PC-3 (cell line): ENCODE measurements around the gene TEX9.

ENCODE experiments used
- CTCF ChIP-seq: fragments of 300-600 bp; sonication (generic); conservative IDR thresholded peaks from 2 replicates; pipeline ENCODE4 v1.5.1; 2017; ENCODE audit warnings: antibody characterized with exemption, low read depth, mild to moderate bottlenecking, low read length
- EZH2 ChIP-seq: fragments of 300-600 bp; sonication (generic); IDR thresholded peaks from one replicate; pipeline ENCODE4 v1.6.1; 2017; ENCODE audit warnings: antibody characterized with exemption, mild to moderate bottlenecking, low read length; ENCODE audit not compliant: unreplicated experiment
- EZH2phosphoT487 ChIP-seq: fragments of 300-600 bp; sonication (generic); IDR thresholded peaks from 2 replicates; pipeline ENCODE4 v1.6.1; 2018; ENCODE audit warnings: mild to moderate bottlenecking, antibody characterized with exemption, low read length, borderline replicate concordance

DNA sequence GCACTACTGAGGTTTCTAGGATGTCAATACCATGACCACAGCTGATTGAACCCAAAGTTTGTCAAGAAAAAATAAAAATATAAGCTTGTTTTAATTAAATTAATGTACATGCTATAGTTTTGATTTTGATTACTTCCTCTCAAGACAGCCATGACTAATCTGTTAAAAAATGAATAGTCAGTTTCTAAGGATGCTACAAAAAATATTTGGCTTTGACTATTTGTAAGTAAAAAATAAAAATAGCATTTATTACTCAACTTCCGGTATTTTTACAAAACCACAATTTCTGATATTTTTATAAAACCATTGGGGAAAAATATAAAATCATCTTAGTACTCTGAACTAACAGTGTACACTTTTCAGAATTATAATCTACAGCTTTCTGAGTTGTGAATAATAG is 12.1 kb upstream of the TEX9 start:
- TF ChIP-seq CTCF (no peak), EZH2 (no peak), EZH2phosphoT487 (no peak)
